Peyer's patch (tissue), 4 donors: Measurements from ENCODE around the gene TEX50.
"Not testable (repeated sequence)": the region's sequence is repeated elsewhere in the genome, so short reads cannot be mapped to it uniquely, and the experiment has no call there.

ENCODE experiments used
- CTCF ChIP-seq, 6 experiments: fragments of 450-650 bp in 4 of 6; fragments of 200-600 bp in 2 of 6; sonication (generic) in 1 of 6; IDR thresholded peaks; one replicate each; pipeline ENCODE4 v1.5.1; 2017 to 2019; ENCODE audit warnings: antibody characterized with exemption in 6 of 6, mild to moderate bottlenecking in 3 of 6, moderate library complexity in 1 of 6
- POLR2A ChIP-seq, 2 donors: fragments of 450-650 bp; IDR thresholded peaks; one replicate each; pipeline ENCODE4 v1.5.1; 2017; ENCODE audit warnings: antibody characterized with exemption in 2 of 2, mild to moderate bottlenecking in 2 of 2, moderate library complexity in 2 of 2

- TF ChIP-seq CTCF, POLR2A (IDR thresholded peaks at IDR 0.05): not testable (repeated sequence)
Measured at GRCh38 chr1:173642450-173643139, 7.5 kb downstream of the TEX50 start.
